Measurements from ENCODE around the gene HEG1. TPM values are rescaled to one million over a fixed set of nuclear protein-coding genes. Genes with fewer than 3 reads are reported as not detected.
A peak's percentile ranks its signal among the peaks of the same experiment; 100 is the strongest.

Gene HEG1
- total RNA-seq, 1 donor = 199 TPM

DNA sequence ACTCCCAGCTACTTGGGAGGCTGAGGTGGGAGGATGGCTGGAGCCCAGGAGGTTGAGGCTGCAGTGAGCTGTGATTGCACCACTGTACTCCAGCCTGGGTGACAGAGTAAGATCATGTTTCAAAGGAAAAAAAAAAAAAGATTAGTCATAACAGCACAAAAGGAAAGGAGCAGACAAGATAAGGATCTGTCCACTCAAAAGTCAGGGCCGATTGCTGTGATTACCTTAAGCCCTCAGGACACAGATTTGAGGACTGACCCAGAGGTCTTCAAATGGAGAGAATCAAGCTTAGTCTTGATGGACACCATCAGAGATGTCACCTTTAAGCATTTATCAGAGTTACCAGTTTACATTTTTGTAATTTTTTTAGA is 23.9 kb upstream of the HEG1 start:
- no peak overlapping the region for H3K4me3 ChIP-seq (ENCODE audit: low read depth, low read length)
- DNase-seq (ENCODE audit: low read depth) = peak; percentile 51
- TF ChIP-seq CTCF (IDR thresholded peaks at IDR 0.05; ENCODE audit: insufficient read depth, low read depth, low read length) = no peak

GRCh38 chr3:125078951-125079674 is 23.3 kb upstream of the HEG1 start:
- H3K4me3 ChIP-seq (ENCODE audit: low read depth, low read length) = no peak overlapping the region
- no peak for TF ChIP-seq CTCF (IDR thresholded peaks at IDR 0.05; ENCODE audit: insufficient read depth, low read depth, low read length)
- no peak for DNase-seq (ENCODE audit: low read depth)

DNA sequence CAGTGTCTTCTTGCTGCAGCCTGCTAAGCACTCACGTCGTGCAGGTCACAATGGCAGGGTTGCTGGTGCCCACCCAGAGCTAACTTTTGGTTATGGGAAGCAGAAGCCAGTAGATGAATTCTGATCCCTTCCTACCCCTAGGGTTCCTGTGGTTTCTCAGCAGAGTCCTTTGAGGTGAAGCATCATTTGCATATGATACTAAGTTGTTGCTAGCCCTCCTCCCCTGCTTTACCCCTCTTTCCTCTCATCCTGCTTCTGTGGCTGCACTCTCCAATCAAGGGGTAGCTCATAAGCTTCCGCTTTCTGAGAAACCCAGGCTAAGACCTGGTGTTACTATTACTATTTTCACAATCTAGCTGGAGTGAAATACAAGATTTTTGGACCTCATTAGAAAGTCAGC is 22.1 kb upstream of the HEG1 start:
- no peak overlapping the region for H3K4me3 ChIP-seq (ENCODE audit: low read depth, low read length)
- no peak for DNase-seq (ENCODE audit: low read depth)
- TF ChIP-seq CTCF (IDR thresholded peaks at IDR 0.05; ENCODE audit: insufficient read depth, low read depth, low read length) = no peak

- no peak for TF ChIP-seq CTCF (IDR thresholded peaks at IDR 0.05; ENCODE audit: insufficient read depth, low read depth, low read length)
- no peak for DNase-seq (ENCODE audit: low read depth)
- H3K4me3 ChIP-seq (ENCODE audit: low read depth, low read length) = no peak overlapping the region
Measured at GRCh38 chr3:125076464-125076863, 20.7 kb upstream of the HEG1 start.

DNA sequence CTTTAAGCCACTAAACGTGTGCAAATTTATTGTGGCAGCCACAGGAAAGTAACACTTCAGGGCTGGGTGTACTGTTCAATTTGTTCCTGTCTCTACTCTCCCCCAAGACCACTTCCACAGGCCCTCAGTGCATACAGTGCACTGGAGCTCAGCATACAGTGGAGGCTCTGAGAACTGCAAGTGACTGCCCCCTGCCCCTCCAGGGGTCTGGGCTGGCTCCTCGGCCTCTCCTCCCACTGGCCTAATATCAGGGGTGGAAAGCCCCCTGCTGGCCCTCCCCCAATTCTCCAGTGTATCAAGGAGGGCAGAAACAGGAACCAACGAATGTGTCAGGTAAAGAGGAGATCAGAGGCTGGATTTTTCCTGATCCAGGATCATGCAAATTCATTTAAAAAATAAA is 19.9 kb upstream of the HEG1 start:
- no peak for DNase-seq (ENCODE audit: low read depth)
- H3K4me3 ChIP-seq (ENCODE audit: low read depth, low read length) = no peak overlapping the region
- peak; percentile 30 for TF ChIP-seq CTCF (IDR thresholded peaks at IDR 0.05; ENCODE audit: insufficient read depth, low read depth, low read length)

- H3K4me3 ChIP-seq (ENCODE audit: low read depth, low read length) = no peak overlapping the region
- DNase-seq (ENCODE audit: low read depth) = no peak
- no peak for TF ChIP-seq CTCF (IDR thresholded peaks at IDR 0.05; ENCODE audit: insufficient read depth, low read depth, low read length)
Measured at GRCh38 chr3:125073390-125073905, 17.7 kb upstream of the HEG1 start.
